RWPE2 (cell line): Measurements from ENCODE around the gene SHPK.

Source experiments
- ATAC-seq: fragments of 200-7000 bp; cut with Tn5 transposase; 3 replicates; pipeline ENCODE4 v1.9.1; 2021; ENCODE audit warnings: low read depth
- DNase-seq: peaks from one replicate; pipeline ENCODE4 v3.0.0-alpha.2; 2020; ENCODE audit warnings: low spot score
- H3K27ac ChIP-seq: fragments of 450-650 bp; 2 replicates; pipeline ENCODE4 v1.5.1; 2017; ENCODE audit warnings: mild to moderate bottlenecking; ENCODE audit not compliant: poor library complexity, severe bottlenecking
- H3K27me3 ChIP-seq: fragments of 250-450 bp; sonication (Bioruptor Pico); 2 replicates; pipeline ENCODE4 v1.5.1; 2021; ENCODE audit warnings: mild to moderate bottlenecking, moderate library complexity; ENCODE audit not compliant: insufficient read depth, poor library complexity, severe bottlenecking
- H3K36me3 ChIP-seq: fragments of 250-450 bp; sonication (Bioruptor Pico); 2 replicates; pipeline ENCODE4 v1.5.1; 2020; ENCODE audit warnings: low read depth, mild to moderate bottlenecking, moderate library complexity
- H3K4me1 ChIP-seq: fragments of 250-450 bp; sonication (Bioruptor Pico); 2 replicates; pipeline ENCODE4 v1.5.1; 2021; ENCODE audit warnings: mild to moderate bottlenecking, moderate library complexity; ENCODE audit not compliant: insufficient read depth, poor library complexity, severe bottlenecking
- H3K4me3 ChIP-seq: fragments of 250-450 bp; sonication (Bioruptor Pico); 2 replicates; pipeline ENCODE4 v1.5.1; 2021; ENCODE audit warnings: mild to moderate bottlenecking, moderate library complexity; ENCODE audit not compliant: severe bottlenecking
- H3K9me3 ChIP-seq: fragments of 250-450 bp; sonication (Bioruptor Pico); 2 replicates; pipeline ENCODE4 v1.5.1; 2021; ENCODE audit warnings: mild to moderate bottlenecking, moderate library complexity; ENCODE audit not compliant: severe bottlenecking
- CTCF ChIP-seq: fragments of 450-650 bp; IDR thresholded peaks from one replicate; pipeline ENCODE4 v1.5.1; 2017; ENCODE audit warnings: mild to moderate bottlenecking, moderate library complexity; ENCODE audit not compliant: poor library complexity, severe bottlenecking

The SHPK gene

GRCh38 chr17:3594051-3594800 is 41.8 kb downstream of the SHPK start:
- DNase-seq (no peak), ATAC-seq (peak; percentile 24; the same call in 1 of the 3 replicates)
- H3K36me3 ChIP-seq, result no peaks in the 10 kb centered on the region
- H3K27ac ChIP-seq, result no peak overlapping the region
- no peaks in the 10 kb centered on the region for H3K4me1 ChIP-seq
- no peak overlapping the region for H3K4me3 ChIP-seq
- H3K9me3 ChIP-seq, result no peaks in the 10 kb centered on the region
- no peak for TF ChIP-seq CTCF
- no peaks in the 10 kb centered on the region for H3K27me3 ChIP-seq

GRCh38 chr17:3593384-3593783 is 42.7 kb downstream of the SHPK start:
- Histone ChIP-seq H3K4me1 (no peaks in the 10 kb centered on the region), H3K9me3 (no peaks in the 10 kb centered on the region), H3K4me3 (no peak overlapping the region), H3K36me3 (no peaks in the 10 kb centered on the region), H3K27me3 (no peaks in the 10 kb centered on the region), H3K27ac (no peak overlapping the region)
- ATAC-seq (no peak), DNase-seq (no peak)
- TF ChIP-seq CTCF, result no peak

DNA sequence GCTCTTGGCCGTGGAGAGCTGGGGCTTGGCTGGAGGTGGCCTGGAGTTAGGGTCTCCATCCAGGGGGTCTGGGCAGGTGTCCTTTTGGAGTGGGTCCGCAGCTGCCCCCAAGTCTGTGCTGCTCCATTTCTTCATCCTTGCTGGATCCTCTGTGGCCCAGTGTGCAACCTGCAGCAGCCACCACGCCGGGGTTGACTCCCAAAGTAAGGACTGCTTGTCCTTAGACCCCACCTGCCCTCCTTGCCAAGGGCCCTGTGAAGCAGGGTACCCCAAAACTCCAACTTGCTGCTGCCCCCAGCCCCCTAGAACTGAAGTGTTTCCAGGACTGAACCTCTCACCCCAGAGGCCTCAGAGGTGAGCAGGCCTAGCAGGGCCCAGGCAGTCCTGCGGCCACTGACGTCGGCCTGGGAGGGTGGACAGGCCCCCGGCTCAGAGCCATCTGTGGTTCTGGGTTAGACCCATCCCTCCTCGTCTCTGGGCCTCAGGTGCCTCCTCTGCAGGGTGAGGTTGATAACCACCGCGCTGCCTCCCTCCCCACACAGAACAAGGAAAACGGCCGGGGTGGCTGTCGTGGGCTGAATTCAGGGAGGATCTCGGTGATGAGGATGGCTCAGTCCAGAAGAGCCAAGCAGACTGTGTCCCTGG is 43.7 kb downstream of the SHPK start:
- H3K27me3 ChIP-seq, result no peaks in the 10 kb centered on the region
- no peak overlapping the region for H3K27ac ChIP-seq
- no peaks in the 10 kb centered on the region for H3K36me3 ChIP-seq
- H3K9me3 ChIP-seq, result no peaks in the 10 kb centered on the region
- DNase-seq, result no peak
- no peak for ATAC-seq
- TF ChIP-seq CTCF, result no peak
- H3K4me3 ChIP-seq, result no peak overlapping the region
- no peaks in the 10 kb centered on the region for H3K4me1 ChIP-seq

DNA sequence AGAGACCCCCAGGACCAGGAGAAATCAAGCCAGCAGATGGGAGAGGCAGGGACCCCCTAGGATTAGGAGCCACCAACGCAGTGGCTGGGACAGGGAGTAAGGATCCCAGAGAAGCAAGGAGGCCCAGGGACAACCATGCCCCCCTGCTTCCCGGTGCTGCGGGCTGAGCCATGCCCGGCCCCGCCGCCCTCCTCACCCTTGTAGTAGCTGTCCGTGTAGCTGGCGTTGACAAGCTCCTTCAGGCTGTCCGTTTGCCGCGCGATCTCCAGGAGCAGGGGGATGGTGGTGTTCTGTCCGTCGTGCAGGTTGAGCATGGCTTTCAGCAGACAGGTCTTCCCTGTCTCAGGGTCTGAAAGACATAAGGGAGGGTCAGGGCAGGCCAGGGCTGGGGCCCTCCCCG is 45.3 kb downstream of the SHPK start:
- H3K27ac ChIP-seq, result no peak overlapping the region
- H3K36me3 ChIP-seq, result no peaks in the 10 kb centered on the region
- H3K4me3 ChIP-seq, result no peak overlapping the region
- TF ChIP-seq CTCF, result no peak
- H3K4me1 ChIP-seq, result no peaks in the 10 kb centered on the region
- no peak for ATAC-seq
- DNase-seq, result no peak
- no peaks in the 10 kb centered on the region for H3K9me3 ChIP-seq
- no peaks in the 10 kb centered on the region for H3K27me3 ChIP-seq

GRCh38 chr17:3590231-3590630 is 45.8 kb downstream of the SHPK start:
- no peak overlapping the region for H3K27ac ChIP-seq
- no peaks in the 10 kb centered on the region for H3K4me1 ChIP-seq
- H3K9me3 ChIP-seq, result no peaks in the 10 kb centered on the region
- TF ChIP-seq CTCF, result no peak
- no peaks in the 10 kb centered on the region for H3K27me3 ChIP-seq
- no peaks in the 10 kb centered on the region for H3K36me3 ChIP-seq
- H3K4me3 ChIP-seq, result no peak overlapping the region
- no peak for ATAC-seq
- no peak for DNase-seq
